ENCODE measurements around the gene PGS1. TPM values are rescaled to one million over a fixed set of nuclear protein-coding genes. Genes with fewer than 3 reads are reported as not detected.

Gene PGS1, protein sequence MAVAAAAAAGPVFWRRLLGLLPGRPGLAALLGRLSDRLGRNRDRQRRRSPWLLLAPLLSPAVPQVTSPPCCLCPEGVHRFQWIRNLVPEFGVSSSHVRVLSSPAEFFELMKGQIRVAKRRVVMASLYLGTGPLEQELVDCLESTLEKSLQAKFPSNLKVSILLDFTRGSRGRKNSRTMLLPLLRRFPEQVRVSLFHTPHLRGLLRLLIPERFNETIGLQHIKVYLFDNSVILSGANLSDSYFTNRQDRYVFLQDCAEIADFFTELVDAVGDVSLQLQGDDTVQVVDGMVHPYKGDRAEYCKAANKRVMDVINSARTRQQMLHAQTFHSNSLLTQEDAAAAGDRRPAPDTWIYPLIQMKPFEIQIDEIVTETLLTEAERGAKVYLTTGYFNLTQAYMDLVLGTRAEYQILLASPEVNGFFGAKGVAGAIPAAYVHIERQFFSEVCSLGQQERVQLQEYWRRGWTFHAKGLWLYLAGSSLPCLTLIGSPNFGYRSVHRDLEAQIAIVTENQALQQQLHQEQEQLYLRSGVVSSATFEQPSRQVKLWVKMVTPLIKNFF
- total RNA-seq (2021; fragmentation: NEBNext Ultra II Directional; extraction: Animal tissue kit (Norgen Biotek cat#: 25700)) = 56.7 and 60.0 TPM in 2 replicates
- polyA plus RNA-seq (2011; rRNA removed) = 46.7 and 69.3 TPM in 2 replicates
- polyA plus RNA-seq (2011; cell fraction: cytosol; rRNA removed) = 69.5 TPM
- 180 TPM for polyA plus RNA-seq (2011; cell fraction: nucleus; rRNA removed)
- polyA plus RNA-seq (2012, experiment 1 of 2) = 38.8 to 53.2 TPM (median 48.6 TPM) in 4 replicates
- polyA plus RNA-seq (2012, experiment 2 of 2) = 42.4 TPM
- polyA plus RNA-seq (2013, experiment 1 of 2) = 34.5 TPM
- polyA plus RNA-seq (2013, experiment 2 of 2) = 33.4 TPM
- 49.7 and 65.7 TPM in 2 replicates for polyA minus RNA-seq (2011; rRNA and poly(A)+ RNA removed)
- polyA minus RNA-seq (2011; cell fraction: cytosol; rRNA and poly(A)+ RNA removed) = 37.5 TPM
- polyA minus RNA-seq (2011; cell fraction: nucleus; rRNA and poly(A)+ RNA removed) = 62.2 TPM
- long read RNA-seq, experiment 1, transcript PGS1-201 (10 exons, 2,201 nt) = major isoform, 5 of 31 reads
- long read RNA-seq, experiment 1, partial matches to known transcripts = 10 of 31 reads
- long read RNA-seq, experiment 1, other reads (novel, unspliced or antisense) = 14 of 31 reads
- long read RNA-seq, experiment 2, partial matches to known transcripts = 5 of 9 reads
- long read RNA-seq, experiment 2, other reads (novel, unspliced or antisense) = 4 of 9 reads

DNA sequence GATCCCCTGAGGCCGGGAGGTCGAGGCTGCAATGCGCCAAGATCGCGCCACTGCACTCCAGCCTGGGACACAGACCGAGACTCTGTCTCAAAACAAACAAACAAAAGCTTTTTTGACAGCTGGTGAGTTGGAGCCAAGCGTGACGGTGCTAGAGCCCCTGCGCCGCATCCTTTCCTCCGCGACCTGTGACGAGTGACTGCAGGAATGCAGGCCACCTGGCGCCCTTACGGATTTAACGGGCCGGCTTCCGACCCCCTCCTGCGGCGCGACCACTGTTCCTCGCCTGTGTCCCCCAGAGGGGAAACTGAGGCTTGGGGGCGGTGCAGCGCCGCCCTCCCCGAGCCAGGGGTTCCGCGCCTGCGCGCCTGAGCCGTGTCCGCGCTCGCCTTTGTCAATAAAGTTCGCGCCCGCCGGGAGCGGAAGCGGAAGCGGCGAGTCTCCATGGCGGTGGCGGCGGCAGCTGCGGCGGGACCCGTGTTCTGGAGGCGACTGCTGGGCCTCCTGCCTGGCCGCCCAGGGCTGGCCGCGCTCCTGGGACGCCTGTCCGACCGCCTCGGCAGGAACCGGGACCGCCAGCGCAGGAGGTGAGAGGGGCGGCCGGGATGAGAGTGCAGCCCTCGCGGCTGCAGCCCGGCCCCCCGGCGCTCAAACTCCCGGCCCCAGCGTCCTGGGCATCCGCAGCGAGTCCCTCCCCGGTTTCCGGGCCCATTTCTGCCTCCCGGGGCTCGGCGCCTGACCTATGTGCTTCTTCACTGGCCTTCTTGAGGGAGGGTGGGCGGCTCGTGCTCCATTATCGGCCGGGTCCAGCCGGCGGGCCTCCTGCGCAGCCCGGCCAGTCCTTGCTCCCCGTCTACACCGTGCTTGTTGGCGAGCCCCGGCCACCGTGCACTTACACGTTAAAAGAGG is at the start of gene PGS1:
Gene PGS1 (plus strand): TSS at position 425 of the 906 bp plus-strand sequence. CDS start 17 bp downstream, at position 442.
- ChIA-PET POLR2A (ENCODE audit: partially characterized antibody) (interaction anchor here (0.7 to 1.9 kb wide), 6 partner anchors 13 to 570 kb away, joined by 3 to 5 read pairs (median 4); no protein-coding TSS in a partner anchor), CTCF (ENCODE audit: partially characterized antibody) (interaction anchor here (1.1 to 1.2 kb wide), 2 partner anchors 23 to 26 kb away, joined by 3 read pairs; no protein-coding TSS in a partner anchor)
- Histone ChIP-seq H2AK5ac (ENCODE audit: low read depth, low read length) (peak within 1 kb of the TSS; percentile 48; the same call in 1 of the 2 replicates), H3K9me3 (ENCODE audit: insufficient read depth in 2 of 2, low read depth in 1 of 2, low read length in 1 of 2) (no peaks in the 10 kb centered on the region), H3K4me1 (replicated peaks in 1 of 4; ENCODE audit: control insufficient read depth in 3 of 4, insufficient read depth in 4 of 4, low read length in 3 of 4) (peaks cover 20 to 30% (median 27%) of the 10 kb centered on the region in 4 experiments), H2BK120ac (replicated peaks; ENCODE audit: low read depth, low read length) (no peak within 1 kb of the TSS), H3K23me2 (ENCODE audit: low read depth, low read length) (peaks cover 7% of the 10 kb centered on the region; the same call in 1 of the 2 replicates), H3K4ac (replicated peaks; ENCODE audit: insufficient read length, low read depth, low read length) (peak within 1 kb of the TSS; percentile 65), H3K4me2 (ENCODE audit: insufficient read depth in 1 of 2, low read depth in 2 of 2, low read length in 2 of 2) (peak within 1 kb of the TSS; percentile 68 to 95), H3K9ac (replicated peaks in 1 of 4; ENCODE audit: extremely low read depth in 1 of 4, low read depth in 3 of 4, low read length in 3 of 4) (peak within 1 kb of the TSS; percentile 76 to 95 (median 88)), H3K23ac (ENCODE audit: insufficient read length) (no peak within 1 kb of the TSS), H2BK12ac (ENCODE audit: low read depth, low read length) (peak within 1 kb of the TSS; percentile 81; the same call in 1 of the 2 replicates), H4K91ac (replicated peaks; ENCODE audit: insufficient read length, low read length) (peak within 1 kb of the TSS; percentile 67), H3K27me3 (replicated peaks in 1 of 4; ENCODE audit: control insufficient read depth in 3 of 4, extremely low read depth in 1 of 4, insufficient read depth in 3 of 4, low read length in 3 of 4) (no peaks in the 10 kb centered on the region), H2BK15ac (ENCODE audit: low read length) (peak within 1 kb of the TSS; percentile 65; the same call in 1 of the 2 replicates), H4K5ac (ENCODE audit: insufficient read length, low read depth, low read length) (peak within 1 kb of the TSS; percentile 54), H3K56ac (replicated peaks; ENCODE audit: insufficient read length, low read depth, low read length) (peak within 1 kb of the TSS; percentile 28), H3K79me1 (ENCODE audit: low read depth, low read length) (peaks cover 3% of the 10 kb centered on the region; the same call in 1 of the 2 replicates), H3K27ac (ENCODE audit: low read depth, low read length) (peak within 1 kb of the TSS; percentile 73), H3K14ac (ENCODE audit: insufficient read length) (no peak within 1 kb of the TSS), H2BK5ac (ENCODE audit: low read depth, low read length) (peak within 1 kb of the TSS; percentile 83), H2AFZ (ENCODE audit: low read length) (peak within 1 kb of the TSS; percentile 41; the same call in 1 of the 2 replicates), H4K20me1 (replicated peaks in 1 of 2; ENCODE audit: control insufficient read depth in 1 of 2, insufficient read depth in 2 of 2, low read length in 2 of 2) (peaks cover 7 to 21% of the 10 kb centered on the region in 2 experiments), H3K36me3 (ENCODE audit: control insufficient read depth in 2 of 4, insufficient read depth in 4 of 4, low read length in 3 of 4) (peaks cover 0 to 3% (median 0%) of the 10 kb centered on the region in 4 experiments; a peak in 1 of 8 replicates), H2BK20ac (ENCODE audit: low read length) (no peak within 1 kb of the TSS), H3K18ac (ENCODE audit: extremely low read depth, low read length) (peak within 1 kb of the TSS; percentile 83), H3K79me2 (ENCODE audit: control insufficient read depth in 1 of 2, insufficient read depth in 2 of 2, low read length in 2 of 2) (peaks cover 37 to 48% of the 10 kb centered on the region in 2 experiments), H4K8ac (ENCODE audit: extremely low read depth, insufficient read depth, low read length) (peak within 1 kb of the TSS; percentile 96), H3K4me3 (ENCODE audit: extremely low read depth in 1 of 4, insufficient read depth in 2 of 4, low read depth in 3 of 4, low read length in 4 of 4) (peak within 1 kb of the TSS; percentile 90 to 96 (median 94))
- FAIRE-seq = no peak
- peak in 1 of 2 experiments; percentile 90 for DNase-seq (ENCODE audit: low read depth in 1 of 2, low spot score in 2 of 2)
- WGBS, 2 experiments (ENCODE audit: extremely low coverage in 1 of 2, insufficient coverage in 1 of 2, insufficient read length in 1 of 2, insufficient replicate concordance in 2 of 2, low coverage in 1 of 2, low lambda C conversion rate in 2 of 2, missing lambda C conversion rate in 1 of 2) = 9% methylated on average over 83 of the region's 89 CpGs; no CpG with 5 or more reads in 1 of the 2 experiments
- TF ChIP-seq EGR1 (IDR thresholded peaks at IDR 0.05; ENCODE audit: borderline replicate concordance, low read depth, low read length) (peak; percentile 77), RXRA (IDR thresholded peaks at IDR 0.05; ENCODE audit: insufficient read depth, low read depth, low read length) (no peak), CREB1 (IDR thresholded peaks at IDR 0.05) (0 out of 2 replicates have a peak, but pooled peaks have one; percentile 33)
- TF ChIP-seq, protein P1, sequence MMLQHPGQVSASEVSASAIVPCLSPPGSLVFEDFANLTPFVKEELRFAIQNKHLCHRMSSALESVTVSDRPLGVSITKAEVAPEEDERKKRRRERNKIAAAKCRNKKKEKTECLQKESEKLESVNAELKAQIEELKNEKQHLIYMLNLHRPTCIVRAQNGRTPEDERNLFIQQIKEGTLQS (IDR thresholded peaks at IDR 0.05; ENCODE audit: insufficient read depth, low read depth, low read length) = peak; percentile 57; the same call in 1 of the 2 replicates
